A549 (cell line): ENCODE data around the gene PHF2.

ENCODE experiments used
- CEBPB ChIP-seq, 2 experiments: fragments of >200 bp in 1 of 2; sonication (Bioruptor Twin) in 1 of 2; formaldehyde crosslinking in 1 of 2; IDR thresholded peaks; 2 replicates each; pipeline ENCODE4 v1.6.1; 2012 to 2016
- MYC ChIP-seq: IDR thresholded peaks from 2 replicates; pipeline ENCODE4 v1.6.1; 2012; ENCODE audit warnings: mild to moderate bottlenecking, inconsistent platforms, low read length, improper control_type of control experiment, borderline replicate concordance
- TF ChIP-seq, protein P1 (sequence below): fragments of >200 bp; sonication (Bioruptor Twin); formaldehyde crosslinking; IDR thresholded peaks from 3 replicates; pipeline ENCODE4 v1.5.1; 2016

DNA sequence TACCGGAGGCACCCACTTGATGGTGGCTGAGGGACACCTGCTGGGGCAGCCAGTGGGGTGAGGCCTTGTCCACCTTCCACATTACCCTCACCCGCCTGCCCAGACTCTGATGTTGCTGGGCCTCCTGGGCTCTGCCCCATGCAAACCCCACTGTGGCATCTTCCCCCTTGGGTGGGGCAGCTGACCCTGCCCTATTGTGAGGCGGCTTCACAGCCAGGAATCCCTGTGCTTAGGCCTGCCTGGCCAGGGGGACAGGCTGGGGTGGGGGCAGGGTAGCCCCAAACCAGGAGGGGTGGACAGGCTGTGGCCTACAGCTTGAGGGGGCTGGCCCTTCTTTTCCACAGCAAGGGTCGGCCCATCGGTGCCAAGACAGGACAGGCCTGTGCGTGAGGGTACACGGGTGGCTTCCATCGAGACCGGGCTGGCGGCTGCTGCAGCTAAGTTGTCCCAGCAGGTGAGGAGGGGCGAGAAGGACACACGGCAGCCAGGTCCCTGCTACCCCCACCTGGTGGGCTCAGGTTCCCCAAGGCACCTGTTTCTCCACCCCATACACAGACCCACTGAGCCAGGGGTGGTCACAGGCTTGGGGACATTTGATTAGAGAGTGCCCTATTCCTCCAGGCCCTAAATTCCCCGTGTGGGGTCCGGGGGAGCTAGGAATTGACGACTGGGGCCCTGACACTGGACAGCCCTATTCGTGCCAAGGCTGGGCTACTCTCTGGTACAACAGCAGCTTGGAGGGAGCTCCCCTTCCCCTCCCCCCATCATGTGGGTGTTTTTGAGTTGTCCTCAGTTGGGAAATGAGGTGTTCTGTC is 99.2 kb downstream of the PHF2 start:
- no peak for TF ChIP-seq CEBPB (IDR thresholded peaks at IDR 0.05)
- TF ChIP-seq, protein P1, sequence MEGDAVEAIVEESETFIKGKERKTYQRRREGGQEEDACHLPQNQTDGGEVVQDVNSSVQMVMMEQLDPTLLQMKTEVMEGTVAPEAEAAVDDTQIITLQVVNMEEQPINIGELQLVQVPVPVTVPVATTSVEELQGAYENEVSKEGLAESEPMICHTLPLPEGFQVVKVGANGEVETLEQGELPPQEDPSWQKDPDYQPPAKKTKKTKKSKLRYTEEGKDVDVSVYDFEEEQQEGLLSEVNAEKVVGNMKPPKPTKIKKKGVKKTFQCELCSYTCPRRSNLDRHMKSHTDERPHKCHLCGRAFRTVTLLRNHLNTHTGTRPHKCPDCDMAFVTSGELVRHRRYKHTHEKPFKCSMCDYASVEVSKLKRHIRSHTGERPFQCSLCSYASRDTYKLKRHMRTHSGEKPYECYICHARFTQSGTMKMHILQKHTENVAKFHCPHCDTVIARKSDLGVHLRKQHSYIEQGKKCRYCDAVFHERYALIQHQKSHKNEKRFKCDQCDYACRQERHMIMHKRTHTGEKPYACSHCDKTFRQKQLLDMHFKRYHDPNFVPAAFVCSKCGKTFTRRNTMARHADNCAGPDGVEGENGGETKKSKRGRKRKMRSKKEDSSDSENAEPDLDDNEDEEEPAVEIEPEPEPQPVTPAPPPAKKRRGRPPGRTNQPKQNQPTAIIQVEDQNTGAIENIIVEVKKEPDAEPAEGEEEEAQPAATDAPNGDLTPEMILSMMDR = no peak
- no peak for TF ChIP-seq MYC
